Measurements from ENCODE around the gene CARD14. TPM values are rescaled to one million over a fixed set of nuclear protein-coding genes. Genes with fewer than 3 reads are reported as not detected.
"Not testable (repeated sequence)": the region's sequence is repeated elsewhere in the genome, so short reads cannot be mapped to it uniquely, and the experiment has no call there.

The CARD14 gene
- total RNA-seq, 1 experiment from 2014 or later, result 2.3 TPM

DNA sequence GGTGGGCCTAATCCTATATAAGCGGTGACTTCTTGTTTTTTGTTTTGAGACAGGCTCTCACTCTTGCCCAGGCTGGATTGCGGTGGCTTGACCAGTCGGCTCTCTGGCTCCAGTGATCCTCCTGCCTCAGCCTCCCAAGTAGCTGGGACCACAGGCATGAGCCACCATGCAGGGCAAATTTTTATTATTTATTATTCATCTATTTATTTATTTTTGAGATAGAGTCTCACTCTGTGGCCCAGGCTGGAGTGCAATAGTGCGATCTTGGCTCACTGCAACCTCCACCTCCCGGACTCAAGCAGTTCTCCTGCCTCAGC lies 86.2 kb downstream of the CARD14 start:
- Histone ChIP-seq H3K79me2 (ENCODE audit: low read length) (peaks cover under 1% of the 10 kb centered on the region; the same call in 1 of the 2 replicates), H3K27me3 (ENCODE audit: low read length) (no peaks in the 10 kb centered on the region), H3K36me3 (ENCODE audit: low read depth, low read length) (no peaks in the 10 kb centered on the region), H3K9me2 (replicated peaks; ENCODE audit: low read length) (no peaks in the 10 kb centered on the region), H3K4me2 (ENCODE audit: low read length) (no peak overlapping the region), H3F3A (ENCODE audit: low read length, unreplicated experiment) (peaks cover 4% of the 10 kb centered on the region), H3K27ac (ENCODE audit: low read length) (no peak overlapping the region), H3K4me3 (ENCODE audit: low read length) (no peak overlapping the region), H3K9ac (ENCODE audit: low read length) (no peak overlapping the region), H3K9me3 (ENCODE audit: low read length) (no peaks in the 10 kb centered on the region), H3K4me1 (ENCODE audit: insufficient read depth, low read length) (peaks cover 38% of the 10 kb centered on the region), H4K20me1 (ENCODE audit: low read length) (no peaks in the 10 kb centered on the region), H2AFZ (ENCODE audit: low read length) (no peak overlapping the region)
- DNase-seq (no peak), ATAC-seq (no peak)
- intact Hi-C loops (cut with micrococcal nuclease), result no loop called here
- POLR2A ChIA-PET (ENCODE audit: unreplicated experiment), result no interaction called here
- TF ChIP-seq EZH2 (IDR thresholded peaks at IDR 0.05; ENCODE audit: low read length, unreplicated experiment) (no peak), EZH2phosphoT487 (IDR thresholded peaks at IDR 0.05; ENCODE audit: borderline replicate concordance, low read length) (no peak)
- TF ChIP-seq, protein P1, sequence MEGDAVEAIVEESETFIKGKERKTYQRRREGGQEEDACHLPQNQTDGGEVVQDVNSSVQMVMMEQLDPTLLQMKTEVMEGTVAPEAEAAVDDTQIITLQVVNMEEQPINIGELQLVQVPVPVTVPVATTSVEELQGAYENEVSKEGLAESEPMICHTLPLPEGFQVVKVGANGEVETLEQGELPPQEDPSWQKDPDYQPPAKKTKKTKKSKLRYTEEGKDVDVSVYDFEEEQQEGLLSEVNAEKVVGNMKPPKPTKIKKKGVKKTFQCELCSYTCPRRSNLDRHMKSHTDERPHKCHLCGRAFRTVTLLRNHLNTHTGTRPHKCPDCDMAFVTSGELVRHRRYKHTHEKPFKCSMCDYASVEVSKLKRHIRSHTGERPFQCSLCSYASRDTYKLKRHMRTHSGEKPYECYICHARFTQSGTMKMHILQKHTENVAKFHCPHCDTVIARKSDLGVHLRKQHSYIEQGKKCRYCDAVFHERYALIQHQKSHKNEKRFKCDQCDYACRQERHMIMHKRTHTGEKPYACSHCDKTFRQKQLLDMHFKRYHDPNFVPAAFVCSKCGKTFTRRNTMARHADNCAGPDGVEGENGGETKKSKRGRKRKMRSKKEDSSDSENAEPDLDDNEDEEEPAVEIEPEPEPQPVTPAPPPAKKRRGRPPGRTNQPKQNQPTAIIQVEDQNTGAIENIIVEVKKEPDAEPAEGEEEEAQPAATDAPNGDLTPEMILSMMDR (conservative IDR thresholded peaks at IDR 0.05; ENCODE audit: low read depth, low read length), result no peak
- CTCF ChIA-PET, result no interaction called here
- no TSS peak for BruUV-seq (replicated peaks)

DNA sequence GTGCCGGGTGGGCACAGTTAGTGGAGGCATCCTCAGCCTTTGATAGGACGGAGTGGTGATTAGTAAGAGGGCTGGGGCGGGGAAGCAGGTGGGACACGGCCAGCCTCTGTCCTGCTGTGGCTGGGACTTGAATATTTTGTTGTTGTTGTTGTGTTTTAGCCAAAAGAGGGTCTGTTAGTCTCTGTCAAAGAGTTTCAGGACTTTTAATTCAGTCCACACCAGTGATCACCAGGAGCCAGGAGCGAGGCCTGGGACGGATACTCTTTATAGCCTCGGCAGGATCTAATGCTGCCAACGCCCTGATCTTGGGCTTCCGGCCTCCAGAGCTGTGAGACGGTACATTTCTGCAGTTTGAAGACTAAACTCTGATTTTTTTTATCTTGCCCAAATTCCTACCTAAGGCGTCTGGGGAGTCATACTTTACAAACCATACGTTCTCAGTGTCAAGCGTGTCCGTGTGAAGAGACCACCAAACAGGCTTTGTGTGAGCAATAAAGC lies 87.9 kb downstream of the CARD14 start:
- Histone ChIP-seq H3K9me3 (ENCODE audit: low read length) (no peaks in the 10 kb centered on the region), H3K4me2 (ENCODE audit: low read length) (no peak overlapping the region), H3K36me3 (ENCODE audit: low read depth, low read length) (no peaks in the 10 kb centered on the region), H3K9me2 (replicated peaks; ENCODE audit: low read length) (no peaks in the 10 kb centered on the region), H3K27ac (ENCODE audit: low read length) (no peak overlapping the region), H3K27me3 (ENCODE audit: low read length) (no peaks in the 10 kb centered on the region), H3K4me1 (ENCODE audit: insufficient read depth, low read length) (peaks cover 50% of the 10 kb centered on the region), H3K9ac (ENCODE audit: low read length) (no peak overlapping the region), H3K79me2 (ENCODE audit: low read length) (peaks cover 18% of the 10 kb centered on the region), H4K20me1 (ENCODE audit: low read length) (no peaks in the 10 kb centered on the region), H2AFZ (ENCODE audit: low read length) (no peak overlapping the region), H3K4me3 (ENCODE audit: low read length) (no peak overlapping the region), H3F3A (ENCODE audit: low read length, unreplicated experiment) (peaks cover 8% of the 10 kb centered on the region)
- BruUV-seq (replicated peaks), result no TSS peak
- intact Hi-C loops (cut with micrococcal nuclease), result no loop called here
- ATAC-seq (no peak), DNase-seq (no peak)
- ChIA-PET POLR2A (ENCODE audit: unreplicated experiment) (no interaction called here), CTCF (no interaction called here)
- TF ChIP-seq EZH2 (IDR thresholded peaks at IDR 0.05; ENCODE audit: low read length, unreplicated experiment), result no peak
- no peak for TF ChIP-seq EZH2phosphoT487 (IDR thresholded peaks at IDR 0.05; ENCODE audit: borderline replicate concordance, low read length)
- TF ChIP-seq, protein P1 (conservative IDR thresholded peaks at IDR 0.05; ENCODE audit: low read depth, low read length), result no peak

DNA sequence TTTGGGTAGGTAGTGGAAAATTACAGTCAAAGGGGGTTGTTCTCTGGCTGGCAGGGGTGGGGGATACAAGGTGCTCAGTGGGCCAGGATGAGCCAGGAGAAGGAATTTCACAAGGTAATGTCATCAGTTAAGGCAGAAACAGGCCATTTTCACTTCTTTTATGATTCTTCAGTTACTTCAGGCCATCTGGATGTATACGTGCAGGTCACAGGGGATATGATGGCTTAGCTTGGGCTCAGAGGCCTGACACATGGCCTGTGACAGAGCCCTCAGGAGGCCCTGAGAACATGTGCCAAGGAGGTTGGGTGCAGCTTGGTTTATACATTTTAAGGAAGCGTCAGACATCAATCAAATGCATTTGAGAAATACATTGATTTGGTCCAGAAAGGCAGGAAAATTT lies 88.5 kb downstream of the CARD14 start:
- peaks cover 46% of the 10 kb centered on the region for H3K4me1 ChIP-seq (ENCODE audit: insufficient read depth, low read length)
- POLR2A ChIA-PET (ENCODE audit: unreplicated experiment); H3K9me2 ChIP-seq (replicated peaks; ENCODE audit: low read length); H2AFZ ChIP-seq (ENCODE audit: low read length); H4K20me1 ChIP-seq (ENCODE audit: low read length); H3K9me3 ChIP-seq (ENCODE audit: low read length); H3K27ac ChIP-seq (ENCODE audit: low read length); CTCF ChIA-PET; BruUV-seq (replicated peaks); ATAC-seq; H3K27me3 ChIP-seq (ENCODE audit: low read length); intact Hi-C loops (cut with micrococcal nuclease); H3F3A ChIP-seq (ENCODE audit: low read length, unreplicated experiment); H3K4me2 ChIP-seq (ENCODE audit: low read length); H3K4me3 ChIP-seq (ENCODE audit: low read length); DNase-seq; H3K9ac ChIP-seq (ENCODE audit: low read length); H3K36me3 ChIP-seq (ENCODE audit: low read depth, low read length): not testable (repeated sequence)
- H3K79me2 ChIP-seq (ENCODE audit: low read length), result peaks cover 20% of the 10 kb centered on the region

Other genes with a start within 250 kb of the CARD14 start
- 23.7 and 24.6 TPM in 2 replicates for gene TBC1D16, start 134.2 kb upstream of the CARD14 start, total RNA-seq (2014; rRNA removed)
- gene CCDC40, start 133.4 kb upstream of the CARD14 start, total RNA-seq (2014; rRNA removed), result 5.3 and 7.5 TPM in 2 replicates
- 76.2 and 126 TPM in 2 replicates for gene GAA, start 68.4 kb upstream of the CARD14 start, total RNA-seq (2014; rRNA removed)
- 167 and 185 TPM in 2 replicates for gene EIF4A3, start 22.9 kb upstream of the CARD14 start, total RNA-seq (2014; rRNA removed)
- 15.3 and 16.6 TPM in 2 replicates for gene SGSH, start 50.3 kb downstream of the CARD14 start, total RNA-seq (2014; rRNA removed)
- 15.0 and 18.4 TPM in 2 replicates for gene SLC26A11, start 50.4 kb downstream of the CARD14 start, total RNA-seq (2014; rRNA removed)
- gene RNF213, start 90.8 kb downstream of the CARD14 start, total RNA-seq (2014; rRNA removed), result 71.4 and 84.1 TPM in 2 replicates
- gene ENDOV, start 245.1 kb downstream of the CARD14 start, total RNA-seq (2014; rRNA removed), result 57.9 and 59.3 TPM in 2 replicates

Data from PC-3 (cell line).